Mammary epithelial cell (primary cell): ENCODE results near the gene TNFRSF11A.

ENCODE experiments used
- CTCF ChIP-seq, 2 donors: IDR thresholded peaks in 1 of 2; conservative IDR thresholded peaks in 1 of 2; 2 replicates each; pipeline ENCODE4 v1.5.1; 2011 to 2012; ENCODE audit warnings: inconsistent platforms in 2 of 2, low read length in 2 of 2, mild to moderate bottlenecking in 2 of 2, control low read depth in 1 of 2, low read depth in 1 of 2; ENCODE audit not compliant: insufficient read depth in 1 of 2; ENCODE audit errors: extremely low read depth in 1 of 2
- EZH2 ChIP-seq: IDR thresholded peaks from 2 replicates; pipeline ENCODE4 v1.6.1; 2012; ENCODE audit warnings: low read length, inconsistent platforms, borderline replicate concordance

- TF ChIP-seq CTCF (conservative IDR thresholded peaks at IDR 0.05 in 1 of 2, IDR thresholded peaks at IDR 0.05 in 1 of 2; ENCODE audit: extremely low read depth in 1 of 2, insufficient read depth in 1 of 2, low read depth in 1 of 2, low read length in 2 of 2) (no peak), EZH2 (no peak)
These were observed 59.5 kb downstream of the TNFRSF11A start for GRCh38 chr18:62384610-62385097.
